GM19328 (cell line): Measurements from ENCODE around the gene ROBO4.

Experiments used
- ATAC-seq: cut with Tn5 transposase; IDR thresholded peaks from one replicate; pipeline ENCODE4 v1.9.1; 2021; ENCODE audit warnings: mild to moderate bottlenecking, moderate library complexity; ENCODE audit not compliant: unreplicated experiment

ROBO4 gene

GRCh38 chr11:124875401-124875800, 22.3 kb downstream of the ROBO4 start:
- no peak for ATAC-seq

GRCh38 chr11:124874571-124875255, 23.0 kb downstream of the ROBO4 start:
- no peak for ATAC-seq

GRCh38 chr11:124873951-124874350, 23.7 kb downstream of the ROBO4 start:
- ATAC-seq = no peak

- no peak for ATAC-seq
Measured at GRCh38 chr11:124872741-124873140, 24.9 kb downstream of the ROBO4 start.

- no peak for ATAC-seq
Measured at GRCh38 chr11:124872280-124872679, 25.4 kb downstream of the ROBO4 start.

GRCh38 chr11:124870430-124870829, 27.2 kb downstream of the ROBO4 start:
- no peak for ATAC-seq

- no peak for ATAC-seq
Measured at GRCh38 chr11:124869856-124870387, 27.7 kb downstream of the ROBO4 start.

- ATAC-seq = no peak
Measured at GRCh38 chr11:124869331-124869730, 28.3 kb downstream of the ROBO4 start.

- ATAC-seq = no peak
Measured at GRCh38 chr11:124868331-124869274, 29.1 kb downstream of the ROBO4 start.

- no peak for ATAC-seq
Measured at GRCh38 chr11:124867700-124868099, 30.0 kb downstream of the ROBO4 start.

GRCh38 chr11:124865902-124866851, 31.5 kb downstream of the ROBO4 start:
- no peak for ATAC-seq

GRCh38 chr11:124865181-124865901, 32.3 kb downstream of the ROBO4 start, which contains the start of gene ROBO3:
TSS of gene ROBO3 (plus strand) at chr11:124865432. CDS start at chr11:124865578, 146 bp downstream.
- no peak for ATAC-seq

GRCh38 chr11:124864892-124865180, 32.8 kb downstream of the ROBO4 start:
- ATAC-seq = no peak

- no peak for ATAC-seq
Measured at GRCh38 chr11:124864176-124864891, 33.3 kb downstream of the ROBO4 start.

- no peak for ATAC-seq
Measured at GRCh38 chr11:124863826-124864165, 33.9 kb downstream of the ROBO4 start.

GRCh38 chr11:124863137-124863825, 34.4 kb downstream of the ROBO4 start:
- no peak for ATAC-seq

- ATAC-seq = no peak
Measured at GRCh38 chr11:124861670-124862069, 36.0 kb downstream of the ROBO4 start.

GRCh38 chr11:124859171-124859570, 38.5 kb downstream of the ROBO4 start:
- no peak for ATAC-seq

GRCh38 chr11:124846070-124846673, 51.5 kb downstream of the ROBO4 start:
- no peak for ATAC-seq
